ENCODE measurements around the gene ATF7. TPM values are rescaled to one million over a fixed set of nuclear protein-coding genes. Genes with fewer than 3 reads are reported as not detected.

ATF7 gene
- polyA plus RNA-seq, 4 donors = 35.6 to 47.6 (median 44.7) TPM

DNA sequence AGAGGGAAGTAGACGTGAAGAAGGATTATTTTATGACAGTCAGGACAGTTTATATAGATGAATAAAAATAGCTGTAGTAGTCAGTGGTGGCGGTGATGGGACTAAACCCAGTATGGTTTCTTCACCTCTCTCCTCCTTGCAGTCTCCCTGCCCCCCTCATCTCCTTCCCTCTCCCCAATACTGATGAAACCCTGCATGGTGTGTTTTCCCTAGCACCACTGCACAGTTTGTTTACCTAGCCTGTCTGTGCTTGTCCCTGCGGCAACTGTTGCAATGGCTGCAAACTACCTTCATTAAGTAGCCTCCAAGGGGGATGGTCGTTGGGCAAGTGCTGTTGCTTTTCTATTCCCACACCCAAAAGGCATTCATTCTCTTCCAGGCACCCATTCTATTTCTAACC is 159.5 kb downstream of the ATF7 start:
- no peak for DNase-seq (ENCODE audit: low read depth in 4 of 4, low spot score in 2 of 4)

DNA sequence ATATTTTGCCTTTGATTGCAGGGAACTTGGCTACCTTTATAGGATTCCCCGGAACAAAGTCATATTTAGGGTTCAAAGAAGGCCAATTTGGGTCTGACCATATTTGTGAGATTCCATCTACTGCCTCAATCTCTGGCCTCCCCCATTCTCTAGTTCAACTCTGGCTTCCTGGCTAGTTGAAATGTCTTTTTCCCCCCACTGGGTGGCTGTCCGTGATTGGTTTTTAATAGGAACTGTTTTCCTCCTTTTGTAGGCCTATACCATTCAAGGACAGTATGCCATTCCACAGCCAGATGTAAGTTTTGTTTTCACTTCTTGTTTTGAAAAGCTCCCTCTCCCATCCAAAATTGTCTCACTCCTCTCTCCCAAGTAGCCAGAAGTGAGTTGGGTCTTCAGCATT is 160.5 kb downstream of the ATF7 start:
- no peak for DNase-seq (ENCODE audit: low read depth in 4 of 4, low spot score in 2 of 4)

- no peak for DNase-seq (ENCODE audit: low read depth in 4 of 4, low spot score in 2 of 4)
Observed at GRCh38 chr12:53464685-53465418, 161.3 kb downstream of the ATF7 start.

GRCh38 chr12:53463802-53464560 is 162.2 kb downstream of the ATF7 start:
- DNase-seq (ENCODE audit: low read depth in 4 of 4, low spot score in 2 of 4) = no peak

DNA sequence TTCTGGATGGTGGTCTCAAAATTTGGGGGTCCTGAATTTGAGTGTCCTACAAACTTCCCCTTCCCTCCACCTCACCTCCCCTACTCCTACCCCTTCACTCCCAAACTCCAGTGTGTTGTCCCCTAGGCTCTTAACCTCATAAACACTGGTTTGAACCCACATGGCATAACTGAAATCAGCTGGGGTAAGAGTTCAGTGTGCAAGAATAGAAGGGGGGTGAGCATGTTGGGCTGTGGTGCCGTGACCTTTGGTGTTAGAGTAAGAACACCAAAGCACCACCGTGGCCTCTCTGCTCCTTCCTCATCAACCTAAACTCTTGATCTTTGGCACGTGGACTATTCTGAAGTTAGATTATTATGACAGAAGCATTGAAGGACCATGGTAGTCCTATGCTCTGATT is 163.2 kb downstream of the ATF7 start:
- DNase-seq (ENCODE audit: low read depth in 4 of 4, low spot score in 2 of 4) = no peak

GRCh38 chr12:53461591-53461990 is 164.6 kb downstream of the ATF7 start:
- DNase-seq (ENCODE audit: low read depth in 4 of 4, low spot score in 2 of 4) = no peak

DNA sequence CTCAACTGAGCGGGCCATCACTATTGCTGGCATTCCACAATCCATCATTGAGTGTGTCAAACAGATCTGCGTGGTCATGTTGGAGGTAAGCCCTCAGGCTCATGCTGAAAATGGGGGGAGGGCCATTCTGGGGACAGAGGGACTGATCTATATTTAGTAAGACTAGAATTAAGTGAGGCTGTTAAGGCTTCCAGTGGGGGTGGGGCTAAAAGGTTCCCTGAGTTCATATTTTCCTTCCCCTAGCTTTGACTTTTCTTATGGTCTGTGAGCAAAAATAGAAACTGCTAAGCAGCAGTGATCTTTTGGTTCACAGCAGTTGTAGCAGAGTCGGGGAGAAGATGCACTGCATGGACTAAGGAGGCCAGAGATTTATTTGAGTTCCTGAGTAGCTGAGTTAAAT is 165.1 kb downstream of the ATF7 start:
- DNase-seq (ENCODE audit: low read depth in 4 of 4, low spot score in 2 of 4) = no peak

DNA sequence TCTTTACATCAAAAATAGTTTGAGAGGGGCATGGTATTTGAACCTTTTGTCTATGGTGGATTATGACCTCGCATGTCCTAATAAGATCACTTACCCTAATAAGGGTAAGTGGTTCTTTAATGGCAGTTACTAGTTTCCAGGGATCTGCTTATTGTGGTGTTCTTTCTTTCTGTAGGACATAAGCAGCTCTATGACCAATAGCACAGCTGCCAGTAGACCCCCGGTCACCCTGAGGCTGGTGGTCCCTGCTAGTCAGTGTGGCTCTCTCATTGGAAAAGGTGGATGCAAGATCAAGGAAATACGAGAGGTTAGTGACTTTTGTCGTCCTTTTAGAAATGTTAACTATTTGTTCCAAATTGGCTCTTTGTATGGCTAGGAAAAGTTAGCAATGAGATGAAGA is 167.1 kb downstream of the ATF7 start:
- no peak for DNase-seq (ENCODE audit: low read depth in 4 of 4, low spot score in 2 of 4)

Other genes with a start within 250 kb of the ATF7 start
- gene SP1, start 246.2 kb downstream of the ATF7 start, polyA plus RNA-seq (ENCODE audit: insufficient read length in 4 of 4) = 10 to 100 TPM; 65.1 to 84.2 (median 78.0) TPM
- gene AMHR2, start 202.5 kb downstream of the ATF7 start, polyA plus RNA-seq (ENCODE audit: insufficient read length in 4 of 4) = under 1 TPM; 0.24 to 0.65 (median 0.45) TPM
- gene PRR13, start 184.6 kb downstream of the ATF7 start, polyA plus RNA-seq (ENCODE audit: insufficient read length in 4 of 4) = 100 to 1,000 TPM; 159 to 202 (median 174) TPM
- gene PCBP2, start 174.3 kb downstream of the ATF7 start, polyA plus RNA-seq (ENCODE audit: insufficient read length in 4 of 4) = 1,000 to 10,000 TPM in 3 of 4 donors, 100 to 1,000 TPM in 1; 971 to 1,152 (median 1,079) TPM
- 10 to 100 TPM; 17.6 to 37.8 (median 28.6) TPM for gene MAP3K12, start 126.9 kb downstream of the ATF7 start, polyA plus RNA-seq (ENCODE audit: insufficient read length in 4 of 4)
- 10 to 100 TPM; 40.6 to 60.3 (median 53.4) TPM for gene TARBP2, start 125.1 kb downstream of the ATF7 start, polyA plus RNA-seq (ENCODE audit: insufficient read length in 4 of 4)
- gene NPFF, start 118.9 kb downstream of the ATF7 start, polyA plus RNA-seq (ENCODE audit: insufficient read length in 4 of 4) = 1 to 10 TPM in 1 of 4 donors, under 1 TPM in 1, not detected in 2; 0.73 to 1.3 TPM
- gene ATP5MC2, start 49.7 kb upstream of the ATF7 start, polyA plus RNA-seq (ENCODE audit: insufficient read length in 4 of 4) = 100 to 1,000 TPM; 557 to 624 (median 590) TPM
- 100 to 1,000 TPM; 111 to 148 (median 133) TPM for gene CALCOCO1, start 101.1 kb upstream of the ATF7 start, polyA plus RNA-seq (ENCODE audit: insufficient read length in 4 of 4)
- gene CISTR, start 125.6 kb upstream of the ATF7 start, polyA plus RNA-seq (ENCODE audit: insufficient read length in 4 of 4) = under 1 TPM in 3 of 4 donors, not detected in 1; 0.24 to 0.44 (median 0.32) TPM